Uterus (tissue), 2 donors: ENCODE data around the gene CCNE1.

Source experiments
- CTCF ChIP-seq, 4 experiments: fragments of 200-600 bp in 2 of 4; fragments of 450-650 bp in 2 of 4; sonication (generic) in 2 of 4; IDR thresholded peaks; one replicate each; pipeline ENCODE4 v1.5.1; 2016 to 2019; ENCODE audit warnings: antibody characterized with exemption in 4 of 4, mild to moderate bottlenecking in 2 of 4, moderate library complexity in 1 of 4
- POLR2A ChIP-seq, 2 donors: fragments of 450-650 bp; IDR thresholded peaks; one replicate each; pipeline ENCODE4 v1.6.1; 2016; ENCODE audit warnings: antibody characterized with exemption in 2 of 2, mild to moderate bottlenecking in 1 of 2, moderate library complexity in 1 of 2

GRCh38 chr19:29871143-29871542 is 59.4 kb downstream of the CCNE1 start:
- TF ChIP-seq CTCF (IDR thresholded peaks at IDR 0.05), result no peak
- TF ChIP-seq POLR2A (IDR thresholded peaks at IDR 0.05), result no peak
